NT2/D1 (cell line): ENCODE data around the gene LGALS9.
"Not testable (repeated sequence)": the region's sequence is repeated elsewhere in the genome, so short reads cannot be mapped to it uniquely, and the experiment has no call there.

Experiments
- DNase-seq: peaks from one replicate; pipeline ENCODE4 v3.0.0-alpha.2; 2011; ENCODE audit warnings: low read depth, low spot score
- H3K27me3 ChIP-seq: 2 replicates; pipeline ENCODE4 v1.6.0; 2011; ENCODE audit warnings: mild to moderate bottlenecking; ENCODE audit not compliant: insufficient read length, insufficient read depth
- H3K36me3 ChIP-seq: 2 replicates; pipeline ENCODE4 v1.6.1; 2011; ENCODE audit warnings: mild to moderate bottlenecking, low read length, mixed read lengths; ENCODE audit not compliant: insufficient read depth, insufficient read length
- H3K4me1 ChIP-seq: 2 replicates; pipeline ENCODE4 v1.5.1; 2011; ENCODE audit not compliant: insufficient read depth, insufficient read length
- H3K4me3 ChIP-seq: 2 replicates; pipeline ENCODE4 v1.5.1; 2011; ENCODE audit warnings: low read depth; ENCODE audit not compliant: insufficient read length
- H3K9ac ChIP-seq: 2 replicates; pipeline ENCODE4 v1.6.0; 2011; ENCODE audit warnings: low read depth; ENCODE audit not compliant: insufficient read length
- H3K9me3 ChIP-seq: 2 replicates; pipeline ENCODE4 v1.5.1; 2011; ENCODE audit warnings: mild to moderate bottlenecking, low read length; ENCODE audit not compliant: insufficient read depth
- SUZ12 ChIP-seq: IDR thresholded peaks from 2 replicates; pipeline ENCODE4 v1.6.1; 2011; ENCODE audit not compliant: insufficient read length, insufficient read depth; ENCODE audit errors: extremely low read depth
- YY1 ChIP-seq: IDR thresholded peaks from 2 replicates; pipeline ENCODE4 v1.6.1; 2011; ENCODE audit not compliant: insufficient read length, insufficient read depth
- ZNF274 ChIP-seq: IDR thresholded peaks from 2 replicates; pipeline ENCODE4 v1.6.1; 2011; ENCODE audit warnings: mild to moderate bottlenecking, low read depth, low read length

Gene LGALS9

DNA sequence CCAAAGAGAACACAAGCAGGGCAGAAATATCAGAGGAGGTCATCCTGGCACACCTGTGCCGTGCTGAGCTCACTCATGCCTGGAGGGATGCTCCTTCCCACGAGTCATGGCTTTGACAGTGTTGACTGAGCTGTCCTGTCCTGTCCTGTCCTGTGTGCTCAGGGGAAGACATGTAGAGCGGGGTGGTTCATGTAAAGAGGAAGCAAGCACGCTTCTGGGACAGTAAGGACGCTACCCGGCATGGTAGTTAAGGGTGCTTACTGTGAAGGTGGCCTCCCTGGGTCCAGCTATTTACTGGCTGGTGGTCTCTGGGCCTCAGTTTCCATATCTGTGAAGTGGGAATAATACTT is 398 bp downstream of the LGALS9 start:
- no peak for DNase-seq
- Histone ChIP-seq H3K36me3 (peaks cover 8% of the 10 kb centered on the region), H3K9me3 (0 out of 2 replicates have a peak, but pooled peaks cover 2% of the 10 kb centered on the region), H3K4me3 (no peak overlapping the region), H3K4me1 (peaks cover 2% of the 10 kb centered on the region), H3K27me3 (no peaks in the 10 kb centered on the region), H3K9ac (no peak overlapping the region)
- TF ChIP-seq SUZ12 = no peak
- no peak for TF ChIP-seq YY1
- TF ChIP-seq ZNF274 = no peak

DNA sequence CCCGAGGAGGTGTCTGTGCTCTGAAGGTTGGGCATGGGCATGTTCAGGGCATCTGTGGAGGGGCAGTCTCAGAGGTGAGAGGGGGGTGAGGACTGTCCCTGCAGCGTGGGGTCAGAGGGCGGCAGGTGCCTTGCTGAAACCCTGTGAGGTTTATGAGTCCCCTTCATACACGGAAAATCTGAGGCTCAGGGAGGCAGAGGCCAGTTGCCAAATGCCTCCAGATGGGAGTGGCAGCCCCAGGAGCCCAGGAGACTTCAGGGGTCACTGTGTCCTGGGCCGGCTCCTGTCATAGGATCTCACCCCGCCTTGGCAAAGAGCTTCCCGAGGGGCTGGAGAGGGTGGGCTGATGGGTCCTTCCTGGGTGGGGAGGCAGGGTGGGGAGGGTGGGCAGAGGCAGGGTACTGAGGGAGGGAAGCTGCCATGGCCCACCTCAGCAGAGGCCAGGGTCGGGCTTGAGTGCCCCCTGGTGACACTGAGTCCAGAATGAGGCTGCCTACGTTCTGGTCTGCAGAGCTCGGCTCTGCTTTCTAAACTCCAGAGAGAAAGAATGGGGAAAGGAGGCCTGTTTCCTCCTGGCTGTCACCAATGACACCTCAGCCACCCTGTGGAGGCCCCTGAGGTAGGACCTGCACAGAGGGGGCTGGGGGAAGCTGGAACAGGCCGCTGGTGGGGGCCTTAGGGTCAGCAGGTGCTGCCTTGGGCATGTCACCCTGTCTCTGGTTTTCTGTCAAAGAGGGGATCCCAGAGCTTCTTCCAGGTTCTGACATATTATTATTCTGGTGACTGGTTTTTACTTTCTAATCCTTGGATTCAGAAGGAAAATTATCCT is 1.1 kb downstream of the LGALS9 start:
- DNase-seq = no peak
- Histone ChIP-seq H3K9ac (no peak overlapping the region), H3K4me1 (peaks cover 2% of the 10 kb centered on the region), H3K9me3 (no peaks in the 10 kb centered on the region), H3K27me3 (no peaks in the 10 kb centered on the region), H3K36me3 (peaks cover 4% of the 10 kb centered on the region), H3K4me3 (no peak overlapping the region)
- TF ChIP-seq ZNF274 (no peak), SUZ12 (no peak), YY1 (no peak)

DNA sequence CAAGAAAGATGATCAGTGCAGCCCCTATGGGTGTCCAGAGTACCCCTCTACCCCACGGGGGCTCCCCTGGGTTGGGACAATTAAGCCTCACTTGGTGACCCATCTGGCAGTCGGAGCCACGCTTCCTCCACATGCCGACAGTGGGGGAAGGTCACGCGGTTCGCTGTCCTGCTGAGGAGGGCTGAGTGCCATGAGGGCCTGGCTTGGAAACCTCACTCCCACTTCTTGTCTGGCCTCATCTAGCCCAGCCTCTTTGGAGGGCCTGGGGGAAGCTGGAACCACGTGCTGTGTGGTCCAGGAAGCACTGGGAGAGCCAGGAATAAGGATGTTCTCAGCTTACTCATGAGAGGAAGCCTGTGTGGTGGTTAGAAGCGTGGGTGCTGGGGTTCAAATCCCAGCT is 1.8 kb downstream of the LGALS9 start:
- H3K4me3 ChIP-seq, H3K27me3 ChIP-seq, DNase-seq, H3K36me3 ChIP-seq, H3K9me3 ChIP-seq, H3K9ac ChIP-seq, H3K4me1 ChIP-seq: not testable (repeated sequence)

DNA sequence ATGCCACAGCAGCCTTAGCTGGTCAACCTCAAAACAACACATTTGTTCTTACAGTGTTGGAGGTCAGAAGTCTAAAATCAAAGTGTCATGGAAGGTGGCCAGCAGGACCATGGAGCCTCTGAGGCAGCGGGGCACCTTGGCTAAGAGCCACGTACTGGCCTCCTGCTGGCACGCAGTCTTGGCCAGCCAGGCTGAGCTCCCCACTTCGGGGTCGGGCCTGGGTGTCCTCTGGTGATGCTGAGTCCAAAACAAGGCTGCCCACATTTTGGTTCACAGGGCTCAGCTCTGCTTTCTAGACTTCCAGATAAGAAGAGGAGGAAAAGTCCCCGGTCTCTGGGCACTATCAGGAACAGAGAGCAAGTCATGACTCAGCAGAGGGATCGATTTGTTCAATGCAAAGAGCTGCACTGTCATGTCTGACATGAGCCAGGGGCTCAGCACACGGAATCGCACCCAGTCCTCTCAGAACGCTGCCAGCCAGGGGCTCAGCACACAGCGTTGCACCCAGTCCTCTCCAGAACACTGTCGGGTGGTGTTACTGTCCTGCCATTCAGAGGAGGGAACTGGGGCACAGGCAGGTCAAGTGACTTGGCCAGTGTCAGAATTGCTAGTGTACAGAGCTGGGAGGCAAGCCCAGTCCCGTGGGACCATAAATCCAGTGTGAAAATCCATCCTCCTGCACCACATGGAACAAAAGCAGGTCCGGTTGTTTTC is 2.5 kb downstream of the LGALS9 start:
- H3K9ac ChIP-seq = no peak overlapping the region
- TF ChIP-seq YY1 (no peak), ZNF274 (no peak), SUZ12 (no peak)
- DNase-seq = no peak

DNA sequence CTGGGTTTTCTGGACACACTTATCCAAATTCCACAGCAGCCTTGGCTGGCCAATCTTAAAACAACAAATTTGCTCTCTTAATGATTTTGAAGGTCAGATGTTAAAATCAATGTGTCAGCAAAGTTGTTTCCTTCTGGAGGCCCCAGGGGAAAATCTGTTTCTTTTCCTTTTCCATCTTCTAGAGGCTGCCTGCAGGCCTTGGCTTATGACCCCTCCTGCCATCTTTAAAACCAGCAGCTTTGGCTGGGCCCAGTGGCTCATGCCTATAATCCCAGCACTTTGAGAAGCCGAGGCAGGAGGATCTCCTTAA is 3.0 kb downstream of the LGALS9 start:
- Histone ChIP-seq H3K36me3 (no peaks in the 10 kb centered on the region), H3K27me3 (no peaks in the 10 kb centered on the region), H3K9ac (no peak overlapping the region), H3K9me3 (no peaks in the 10 kb centered on the region), H3K4me3 (no peak overlapping the region), H3K4me1 (peaks cover 2% of the 10 kb centered on the region)
- DNase-seq = no peak
- TF ChIP-seq ZNF274 (no peak), YY1 (no peak), SUZ12 (no peak)

More for the DNA sequence above, 2.5 kb downstream of the LGALS9 start:
- Histone ChIP-seq H3K27me3 (no peaks in the 10 kb centered on the region), H3K4me3 (no peak overlapping the region), H3K4me1 (peaks cover 2% of the 10 kb centered on the region), H3K36me3 (no peaks in the 10 kb centered on the region), H3K9me3 (no peaks in the 10 kb centered on the region)

DNA sequence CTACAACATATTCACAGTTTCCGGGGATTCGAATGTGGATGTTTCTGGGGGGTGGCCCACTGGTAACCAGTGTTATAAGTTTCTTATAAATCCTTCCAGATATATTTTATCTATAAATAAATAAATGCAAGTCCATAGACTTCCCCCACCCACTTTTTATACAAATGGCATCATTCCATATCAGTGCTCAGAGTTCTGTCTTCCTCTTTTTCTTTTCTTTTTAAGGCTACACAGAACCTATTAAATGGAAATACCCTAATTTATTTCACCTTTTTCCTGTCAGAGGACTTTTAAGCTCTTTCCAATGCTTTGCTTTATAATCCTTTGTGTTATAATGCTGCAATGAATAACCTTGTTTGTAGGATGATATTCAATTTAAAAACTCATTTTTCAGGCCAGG is 3.8 kb downstream of the LGALS9 start:
- Histone ChIP-seq H3K9ac (no peak overlapping the region), H3K36me3 (no peaks in the 10 kb centered on the region), H3K4me1 (peaks cover 2% of the 10 kb centered on the region), H3K4me3 (no peak overlapping the region), H3K27me3 (no peaks in the 10 kb centered on the region), H3K9me3 (no peaks in the 10 kb centered on the region)
- TF ChIP-seq ZNF274 (no peak), SUZ12 (no peak), YY1 (no peak)
- no peak for DNase-seq

DNA sequence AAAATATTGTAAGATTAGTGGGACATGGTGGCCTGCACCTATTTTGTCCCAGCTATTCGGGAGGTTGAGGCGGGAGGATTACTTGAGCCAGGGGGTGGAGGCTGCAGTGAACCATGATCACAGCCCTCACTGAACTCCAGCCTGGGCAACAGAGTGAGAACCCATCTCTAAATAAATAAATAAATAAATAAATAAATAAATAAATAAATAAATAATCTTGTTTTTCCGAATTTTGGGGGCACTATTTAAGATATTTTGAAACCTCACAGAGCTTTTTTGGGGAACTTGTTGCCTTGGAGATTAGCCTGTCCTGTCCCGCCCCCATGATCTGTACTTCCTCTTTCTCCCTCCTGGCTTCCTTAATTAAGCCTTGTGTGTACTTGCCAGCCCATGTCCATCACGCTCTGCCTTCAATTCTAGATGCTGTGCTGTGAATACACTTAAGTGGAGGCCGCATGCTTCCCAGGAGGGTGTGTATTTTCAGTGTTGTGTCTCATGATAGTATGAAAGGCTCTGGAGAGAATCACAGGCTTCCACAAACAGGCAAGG is 4.4 kb downstream of the LGALS9 start:
- no peak for TF ChIP-seq ZNF274
- TF ChIP-seq YY1 = no peak
- TF ChIP-seq SUZ12 = no peak
- no peak overlapping the region for H3K9ac ChIP-seq
- no peak for DNase-seq

DNA sequence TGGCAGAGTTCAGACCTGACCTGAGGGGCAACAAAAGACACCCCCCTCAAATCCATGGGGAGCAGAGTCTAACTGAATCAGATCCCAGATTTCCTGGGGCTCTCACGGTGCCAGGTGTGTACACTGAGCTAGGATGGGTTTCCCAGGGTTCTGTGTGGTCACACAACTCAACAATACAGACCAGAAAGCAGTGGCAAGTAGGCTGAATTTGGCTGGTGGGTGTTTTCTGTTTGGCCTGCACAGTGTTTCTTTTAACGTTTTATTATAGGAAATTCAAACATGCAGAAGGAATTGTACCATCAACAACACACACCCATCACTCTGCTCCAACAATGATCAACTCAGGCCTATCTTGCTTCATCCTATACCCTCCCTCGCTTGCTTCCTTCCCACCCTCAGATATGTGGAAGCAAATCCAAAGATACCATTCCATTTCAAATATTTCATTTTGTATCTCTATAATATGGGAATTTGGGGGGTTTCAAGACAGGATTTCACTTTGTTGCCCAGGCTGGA is 5.1 kb downstream of the LGALS9 start:
- DNase-seq, H3K4me3 ChIP-seq, H3K36me3 ChIP-seq, H3K9me3 ChIP-seq, H3K4me1 ChIP-seq, H3K9ac ChIP-seq, H3K27me3 ChIP-seq: not testable (repeated sequence)

More for the DNA sequence above, 4.4 kb downstream of the LGALS9 start:
- H3K36me3 ChIP-seq = no peaks in the 10 kb centered on the region
- no peak overlapping the region for H3K4me3 ChIP-seq
- peaks cover 2% of the 10 kb centered on the region for H3K4me1 ChIP-seq
- H3K9me3 ChIP-seq = no peaks in the 10 kb centered on the region
- no peaks in the 10 kb centered on the region for H3K27me3 ChIP-seq

DNA sequence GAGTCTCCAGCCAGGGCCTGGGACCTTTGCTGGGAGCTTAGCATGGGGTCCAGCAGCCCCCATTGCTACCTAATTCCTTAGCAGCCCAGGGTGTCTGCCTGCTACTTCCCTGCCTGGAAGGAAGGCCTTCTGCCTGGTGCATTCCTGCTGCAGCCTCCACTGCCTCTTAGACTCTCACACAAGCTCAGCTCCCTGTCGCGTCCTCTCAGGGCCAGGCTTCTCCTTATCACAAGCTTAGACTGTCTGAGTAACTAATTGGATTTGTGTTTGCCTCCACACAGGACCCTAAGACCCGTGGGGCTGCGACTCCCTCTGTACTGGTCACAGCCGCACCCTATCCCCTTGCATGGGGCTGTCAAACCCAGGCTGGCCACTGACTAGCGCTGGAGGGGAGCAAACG is 6.8 kb downstream of the LGALS9 start:
- H3K36me3 ChIP-seq, H3K27me3 ChIP-seq, H3K4me3 ChIP-seq, H3K9me3 ChIP-seq, DNase-seq, H3K4me1 ChIP-seq, H3K9ac ChIP-seq: not testable (repeated sequence)

DNA sequence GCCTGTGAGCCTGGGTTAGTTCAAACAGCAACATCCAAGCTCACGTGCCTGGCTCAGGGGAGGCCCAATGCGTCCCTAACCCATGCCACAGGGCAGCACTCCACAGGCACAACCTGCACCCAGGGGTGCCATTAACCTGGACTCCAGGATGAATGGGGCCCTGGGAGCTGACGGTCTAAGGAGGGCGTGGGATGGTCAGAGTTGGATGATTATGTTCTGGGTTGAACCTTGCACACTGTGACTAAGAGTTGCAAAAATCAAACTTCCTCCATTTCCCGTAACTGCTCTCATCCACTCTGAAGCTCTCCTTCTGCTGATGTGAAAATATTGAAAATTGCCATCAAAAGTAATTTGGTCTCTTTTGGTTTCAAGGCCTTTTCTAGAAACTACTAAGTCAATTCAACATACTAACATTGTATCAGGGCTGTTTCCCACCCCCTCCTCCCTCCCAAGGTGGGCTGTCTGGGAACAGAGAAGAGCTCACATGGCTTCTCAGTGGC is 7.5 kb downstream of the LGALS9 start:
- H3K4me3 ChIP-seq, H3K9ac ChIP-seq, H3K4me1 ChIP-seq, H3K27me3 ChIP-seq, H3K9me3 ChIP-seq, H3K36me3 ChIP-seq, DNase-seq: not testable (repeated sequence)
